Activated naive CD8-positive, alpha-beta T cell treated with anti-CD3 and anti-CD28 coated beads, Interleukin-2, amount 50 U/mL, for 16 hours (primary cell): Measurements from ENCODE around the gene CD96.

Experiments
- DNase-seq: peaks from one replicate; pipeline ENCODE4 v3.0.0-alpha.2; 2020; ENCODE audit warnings: low read depth, low spot score

The CD96 gene

DNA sequence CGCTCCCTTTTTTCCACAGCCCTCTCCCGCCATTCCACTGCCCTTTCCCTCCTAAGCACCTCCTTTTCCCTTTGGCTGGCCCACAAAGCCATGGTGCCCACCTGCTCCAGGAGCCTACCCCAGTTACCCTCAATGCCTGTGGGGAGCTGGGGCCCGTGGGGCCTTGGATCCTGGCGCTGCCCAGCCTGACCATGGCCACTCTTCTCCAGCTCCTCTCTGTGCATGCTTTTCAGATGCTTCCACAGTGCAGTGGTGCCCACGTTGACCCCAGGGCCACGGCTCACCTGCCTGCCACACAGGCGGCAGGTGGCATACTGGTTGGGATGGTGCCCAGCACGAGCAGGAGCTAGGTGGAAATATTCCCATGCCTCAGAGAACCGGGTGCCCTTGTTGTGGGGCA is 51.7 kb downstream of the CD96 start:
- DNase-seq, result no peak

DNA sequence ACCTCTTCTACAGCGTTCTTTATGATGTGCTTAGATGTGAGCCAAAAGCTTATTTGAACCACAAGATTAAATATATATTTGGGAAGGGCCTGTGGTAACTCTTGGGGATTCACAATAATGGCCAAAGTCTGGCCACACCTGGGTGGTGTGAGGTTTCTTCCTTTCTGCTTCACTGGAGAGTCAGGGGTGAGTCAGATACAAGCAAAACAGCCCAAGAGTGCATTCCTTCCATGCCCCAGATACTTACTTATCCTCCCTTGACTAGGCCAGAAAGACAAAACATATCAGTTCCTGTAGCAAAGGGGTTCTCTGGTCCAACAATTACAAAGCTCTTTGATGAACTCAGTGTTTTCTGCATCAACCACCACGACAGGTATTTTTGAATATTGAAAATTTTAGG is 52.2 kb downstream of the CD96 start:
- DNase-seq, result no peak

DNA sequence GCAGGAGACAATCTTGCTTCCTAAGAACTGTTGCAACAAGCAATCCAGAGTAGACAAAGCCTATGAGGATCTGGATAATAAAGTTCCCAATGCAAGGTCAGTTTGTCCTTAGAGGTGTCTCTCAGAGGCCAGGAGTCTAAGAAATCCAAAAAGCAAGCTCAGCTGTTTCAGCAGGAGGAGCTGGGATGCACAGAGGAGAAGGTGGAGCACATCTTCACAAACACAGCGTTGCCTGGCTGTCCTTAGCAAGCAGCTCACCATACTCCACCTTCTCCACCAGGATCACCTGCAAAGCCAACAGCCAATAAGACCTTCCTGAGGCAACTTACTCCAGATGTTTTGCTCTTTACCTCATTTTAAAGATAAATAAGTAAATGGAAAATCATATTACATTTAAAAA is 52.8 kb downstream of the CD96 start:
- DNase-seq, result no peak

DNA sequence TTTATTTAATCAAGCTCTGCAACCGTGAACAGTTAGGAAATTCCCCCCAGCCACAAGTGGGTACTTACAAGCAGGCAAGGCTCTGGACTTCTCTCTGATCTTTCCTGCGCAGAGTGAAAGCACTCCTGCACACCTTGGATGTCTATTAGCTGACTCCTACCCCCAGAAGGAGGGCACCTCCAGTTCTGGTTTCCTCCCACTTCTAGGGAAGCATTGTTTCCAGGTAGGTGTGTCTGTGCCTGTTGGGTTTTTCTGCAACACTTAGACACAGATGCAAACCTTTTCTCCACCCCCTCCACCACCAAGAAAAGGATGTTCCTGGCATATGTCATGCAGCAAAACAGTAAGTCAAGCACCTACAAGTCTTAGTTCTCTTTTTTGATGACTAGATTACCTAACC is 53.2 kb downstream of the CD96 start, which contains the start of gene ZBED2:
Gene ZBED2, minus strand, starts transcription at position 115 of the 400 bp plus-strand sequence. CDS start 1,145 bp downstream, outside the sequence.
- no peak for DNase-seq

DNA sequence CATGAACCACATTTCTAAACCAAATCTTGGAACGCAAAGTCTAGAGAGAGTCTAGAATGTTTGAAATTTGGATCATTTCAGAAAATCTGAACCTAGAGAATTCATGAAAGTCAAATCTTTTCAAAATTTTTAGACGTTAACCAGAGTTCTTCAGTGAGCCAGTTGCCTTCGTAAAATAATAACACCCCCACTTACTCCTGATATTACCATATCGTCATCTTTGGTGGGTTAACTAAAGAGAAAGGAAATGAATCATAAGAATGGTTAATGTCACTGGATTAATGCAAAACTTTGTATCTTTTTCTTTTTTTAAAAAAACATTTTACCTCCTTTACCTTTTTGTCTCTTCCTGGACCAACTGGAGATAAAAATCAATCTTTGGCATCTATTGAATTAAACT is 54.3 kb downstream of the CD96 start:
- DNase-seq, result no peak

DNA sequence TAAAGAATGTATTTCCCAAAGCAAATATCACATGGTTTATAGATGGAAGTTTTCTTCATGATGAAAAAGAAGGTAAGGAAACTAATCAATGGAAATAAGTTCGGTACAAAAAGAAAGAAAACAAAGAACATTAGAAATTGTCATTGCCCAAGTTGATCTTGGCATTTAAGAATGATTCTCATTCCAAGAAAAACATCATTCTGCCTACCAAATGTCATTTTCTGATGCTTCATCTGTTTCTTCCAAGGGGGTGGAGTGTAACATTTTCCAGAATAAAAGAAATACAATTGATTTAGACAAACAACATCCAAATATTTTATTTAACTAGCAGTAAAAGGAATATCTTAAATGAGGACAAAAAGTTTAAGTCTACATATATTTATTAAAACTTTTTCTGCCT is 56.1 kb downstream of the CD96 start:
- no peak for DNase-seq

DNA sequence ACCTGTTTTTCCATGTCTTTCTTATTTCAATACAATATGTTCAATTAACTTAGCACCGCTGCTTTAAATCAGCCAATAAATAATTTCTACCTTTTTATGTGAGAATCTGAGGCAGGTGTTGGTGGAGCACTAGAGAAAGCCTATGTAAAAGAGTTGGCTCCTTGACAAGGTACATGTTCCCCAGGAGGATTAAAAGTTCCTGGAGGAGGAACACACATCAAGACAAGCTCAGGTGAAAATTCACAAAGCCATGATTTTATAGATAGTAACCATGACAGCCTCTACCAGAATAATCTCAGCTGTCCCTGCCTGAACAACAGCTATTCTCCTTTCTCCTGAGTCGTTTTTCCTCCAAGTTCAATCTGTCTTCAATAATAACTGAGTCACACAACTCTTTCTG is 56.6 kb downstream of the CD96 start:
- DNase-seq, result no peak

DNA sequence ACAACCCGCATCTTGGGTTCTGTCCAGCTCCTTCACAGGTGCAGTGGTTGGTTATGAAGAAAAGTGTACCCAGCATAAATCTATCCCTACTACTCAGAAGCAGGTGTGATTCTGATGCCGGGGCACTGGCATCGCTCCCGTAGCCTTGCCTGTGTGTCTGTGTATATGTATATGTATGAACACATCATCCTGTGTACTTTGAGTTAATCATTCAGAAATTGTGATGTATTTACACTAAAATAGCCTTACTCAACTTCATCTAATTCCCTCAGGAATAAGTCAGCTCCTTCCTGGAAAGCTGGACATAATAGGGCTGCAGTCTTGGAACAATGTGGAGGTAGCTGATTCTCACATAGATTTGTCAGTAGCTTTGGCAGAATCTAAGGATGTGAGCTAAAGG is 59.8 kb downstream of the CD96 start:
- no peak for DNase-seq

DNA sequence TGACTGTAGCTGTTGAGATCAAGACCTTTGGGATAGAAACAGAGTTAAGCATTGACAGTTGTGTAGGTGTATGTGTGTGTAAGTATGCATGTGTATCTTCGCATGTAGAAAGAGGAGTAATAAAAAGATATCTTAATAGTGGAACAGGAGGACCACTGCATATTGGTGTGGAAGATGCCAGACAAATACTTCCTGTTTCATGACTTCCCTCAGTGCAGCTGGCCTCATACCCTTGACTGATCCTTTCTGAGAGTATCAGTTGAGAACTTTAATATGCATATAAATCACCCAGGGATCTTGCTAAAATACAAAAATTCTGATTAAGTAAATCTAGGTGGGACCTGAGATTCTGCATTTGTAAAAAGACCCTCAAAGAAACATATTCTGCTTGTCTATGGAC is 61.7 kb downstream of the CD96 start:
- no peak for DNase-seq

DNA sequence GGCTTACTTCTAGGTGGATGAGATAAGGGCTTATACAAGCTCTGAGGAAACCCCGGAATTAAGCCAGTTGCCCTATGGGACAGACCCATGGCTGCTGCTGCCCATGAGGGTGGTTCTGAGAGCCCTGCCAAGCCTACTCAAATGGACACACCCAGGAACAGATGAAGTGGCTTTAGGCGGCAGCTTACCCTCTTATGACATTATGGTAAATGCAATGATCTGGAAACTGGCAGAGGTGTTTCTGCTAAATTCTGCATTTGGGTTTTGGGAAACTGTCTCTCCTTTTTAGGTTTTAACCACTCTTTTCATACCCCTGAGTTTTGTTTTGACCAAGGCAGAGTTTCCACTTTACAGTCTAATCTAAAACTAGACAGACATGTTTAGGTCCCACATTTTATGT is 62.1 kb downstream of the CD96 start:
- DNase-seq, result no peak

DNA sequence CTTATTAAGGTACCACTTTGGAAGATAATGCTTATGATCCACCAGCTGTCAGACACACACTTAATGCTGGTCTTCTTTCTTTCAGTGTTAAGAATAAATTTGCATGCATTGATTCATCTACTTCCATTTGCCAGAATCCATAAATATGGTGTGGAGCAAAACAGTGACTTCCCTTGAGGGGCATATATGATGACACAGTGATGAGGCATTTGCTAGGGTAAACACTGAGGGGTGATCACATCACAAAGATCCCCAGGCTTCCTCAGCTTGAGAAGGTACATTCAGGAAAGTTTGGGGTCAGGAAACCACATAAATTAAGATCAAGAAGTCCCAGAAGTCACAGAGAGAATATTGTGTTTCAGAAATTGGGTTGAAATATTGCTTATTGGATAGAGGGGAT is 63.0 kb downstream of the CD96 start:
- DNase-seq, result no peak

DNA sequence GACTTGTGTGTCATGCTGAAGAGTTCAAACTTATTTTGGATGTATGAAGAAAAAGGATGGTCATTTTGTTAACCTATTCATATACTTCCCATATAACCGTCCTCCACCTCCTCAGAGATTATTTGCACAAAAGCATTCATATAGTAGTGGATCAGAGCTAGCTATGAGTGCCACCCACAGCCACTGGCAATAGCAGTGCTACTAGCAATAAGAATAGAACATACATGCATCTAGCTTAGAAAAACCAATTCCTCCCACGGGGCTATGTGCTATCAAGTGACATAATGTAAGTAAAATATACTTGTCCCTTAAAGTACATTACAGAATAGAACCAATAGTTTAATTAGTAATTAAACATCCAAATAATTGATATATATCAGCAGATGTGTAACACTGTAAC is 63.5 kb downstream of the CD96 start:
- DNase-seq, result no peak

DNA sequence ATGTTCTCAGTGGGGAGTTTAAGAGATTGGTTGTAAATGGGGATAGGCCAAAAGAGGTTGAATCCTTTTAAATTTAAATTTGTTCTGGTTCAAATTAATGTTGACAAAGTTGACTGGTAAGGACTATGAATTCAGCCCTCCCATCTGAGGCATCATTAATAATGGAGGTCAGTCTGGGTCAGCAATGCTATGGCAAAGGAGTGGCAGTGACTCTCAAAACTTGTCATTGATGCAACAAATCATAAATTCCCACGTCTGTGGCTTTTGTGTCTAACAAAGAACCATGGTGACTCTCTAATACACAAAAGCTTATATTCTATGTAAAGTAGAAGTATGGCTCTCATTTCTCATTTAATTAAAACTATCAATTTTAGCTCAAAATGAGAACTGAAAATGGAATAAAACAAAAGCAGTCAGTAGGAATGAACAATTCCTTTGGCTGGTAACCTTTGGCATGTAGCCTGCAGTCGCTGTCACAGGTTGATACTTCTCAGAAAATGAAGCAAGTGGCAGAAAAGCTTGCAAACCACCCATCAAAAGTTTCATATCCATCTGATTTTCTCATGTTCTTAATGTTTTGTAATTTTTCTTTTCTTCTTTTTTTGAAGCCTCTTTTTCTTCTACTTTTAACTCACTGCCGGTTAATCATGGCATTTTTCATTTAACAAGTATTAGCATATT is 65.4 kb downstream of the CD96 start:
- no peak for DNase-seq

DNA sequence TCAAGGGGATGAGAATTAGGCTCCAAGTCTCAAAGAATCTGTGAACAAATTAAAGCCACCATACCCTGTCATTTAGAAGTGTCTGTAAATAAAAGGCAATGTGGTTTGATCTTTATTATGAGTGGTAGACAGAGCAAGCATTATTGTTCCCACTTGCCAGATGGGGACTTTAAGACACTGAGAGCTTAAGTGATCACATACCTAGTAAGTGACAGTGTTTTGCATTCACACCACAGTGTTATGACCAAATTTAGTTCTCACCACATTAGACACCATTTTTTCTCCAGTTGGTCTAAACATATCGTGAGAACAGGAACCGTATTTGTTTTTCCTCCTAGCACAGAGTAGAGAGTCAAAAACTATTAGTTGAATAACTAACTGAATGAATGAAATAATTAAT is 66.4 kb downstream of the CD96 start:
- DNase-seq, result no peak

DNA sequence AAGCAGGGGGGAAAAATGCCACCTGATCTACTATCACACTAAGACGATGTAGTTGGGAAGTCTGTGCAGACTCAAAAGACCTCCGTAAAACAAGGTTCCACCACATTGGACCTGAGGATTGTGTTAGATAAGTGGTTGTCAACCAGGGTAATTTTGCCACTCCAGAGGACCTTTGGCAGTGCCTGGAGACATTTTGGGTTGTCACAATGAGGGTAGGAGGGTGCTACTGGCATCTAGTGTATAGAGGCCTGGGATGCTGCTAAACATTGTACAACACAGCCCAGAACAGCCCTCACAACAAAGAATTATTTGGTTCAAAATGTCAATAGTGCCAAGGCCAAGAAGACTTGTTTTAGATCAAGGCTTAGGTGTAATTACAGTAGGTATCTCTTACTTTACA is 67.7 kb downstream of the CD96 start:
- DNase-seq, result no peak

DNA sequence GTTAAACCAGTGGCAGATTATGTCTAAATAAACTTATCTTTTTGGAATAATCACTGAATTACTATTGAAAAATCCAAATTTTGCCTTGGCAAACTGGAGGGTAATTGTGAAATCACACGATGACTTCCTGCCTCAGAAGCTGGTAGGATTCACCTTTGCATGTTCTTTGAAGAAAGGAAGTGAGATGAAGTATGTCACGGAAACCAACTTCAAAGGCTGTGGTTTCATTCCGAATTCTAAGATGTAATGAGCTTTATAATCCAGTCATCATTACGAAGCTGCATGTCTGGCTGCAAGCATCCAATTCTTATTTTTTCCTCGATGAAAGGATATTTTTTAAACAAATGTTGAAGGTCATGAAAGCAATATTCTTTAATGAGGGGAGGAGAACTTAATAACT is 68.2 kb downstream of the CD96 start:
- DNase-seq, result peak; percentile 22

DNA sequence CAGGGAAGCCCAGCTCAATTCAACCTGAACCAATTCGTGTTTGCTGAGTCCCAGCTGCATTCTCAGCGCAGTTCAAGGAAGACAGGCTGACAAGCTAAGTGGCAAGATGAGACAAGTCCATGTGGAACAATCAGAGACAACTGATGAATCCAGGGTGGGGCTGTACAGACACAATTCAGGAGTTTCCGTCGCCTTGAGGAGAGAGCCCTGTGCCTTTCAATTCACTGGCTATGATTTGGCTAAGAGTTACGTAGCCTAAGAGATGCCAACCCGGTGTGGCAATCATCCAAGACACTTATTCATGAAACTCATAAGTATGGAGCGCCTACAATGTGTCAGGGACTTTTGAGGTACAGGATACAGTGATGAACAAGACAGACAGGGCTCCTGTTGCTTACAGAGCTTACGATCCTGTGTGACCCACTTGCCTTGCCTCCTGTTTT is 68.6 kb downstream of the CD96 start:
- no peak for DNase-seq

DNA sequence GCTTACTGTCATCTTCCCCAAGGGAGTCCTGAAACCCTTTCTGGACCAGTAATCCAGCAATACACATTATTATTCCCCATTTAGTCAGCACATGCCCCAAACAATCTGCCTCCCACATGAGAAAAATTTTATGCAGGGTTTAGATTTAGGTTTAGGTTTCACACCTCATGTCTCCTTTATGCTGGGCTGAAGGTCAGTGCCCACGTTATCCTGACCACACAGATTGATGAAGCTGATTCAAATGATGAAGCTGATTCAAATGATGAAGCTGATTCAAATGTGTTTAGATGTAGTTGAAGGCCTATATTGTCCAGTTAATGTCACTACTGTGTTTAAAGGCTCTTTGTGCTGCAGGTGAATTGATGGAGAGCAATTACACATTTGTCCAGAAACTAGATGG is 71.3 kb downstream of the CD96 start:
- no peak for DNase-seq

DNA sequence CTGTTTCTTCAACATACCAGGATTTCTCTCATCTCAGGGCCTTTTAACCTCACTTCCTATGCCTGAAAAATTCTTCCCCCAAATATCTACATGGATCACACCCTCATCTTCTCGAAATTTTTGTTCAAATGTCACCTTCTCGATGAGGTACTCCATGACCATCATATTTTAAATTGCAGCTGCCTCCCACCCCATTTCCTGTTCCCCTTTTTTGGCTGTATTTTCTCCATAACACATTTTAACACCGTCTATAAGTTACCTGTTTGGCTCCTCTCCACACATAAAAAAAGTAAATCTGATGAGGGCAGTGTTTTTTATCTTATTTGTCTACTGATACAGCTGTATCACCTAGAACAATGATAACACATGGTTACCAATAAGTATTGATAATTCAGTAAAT is 73.9 kb downstream of the CD96 start:
- DNase-seq, result no peak

DNA sequence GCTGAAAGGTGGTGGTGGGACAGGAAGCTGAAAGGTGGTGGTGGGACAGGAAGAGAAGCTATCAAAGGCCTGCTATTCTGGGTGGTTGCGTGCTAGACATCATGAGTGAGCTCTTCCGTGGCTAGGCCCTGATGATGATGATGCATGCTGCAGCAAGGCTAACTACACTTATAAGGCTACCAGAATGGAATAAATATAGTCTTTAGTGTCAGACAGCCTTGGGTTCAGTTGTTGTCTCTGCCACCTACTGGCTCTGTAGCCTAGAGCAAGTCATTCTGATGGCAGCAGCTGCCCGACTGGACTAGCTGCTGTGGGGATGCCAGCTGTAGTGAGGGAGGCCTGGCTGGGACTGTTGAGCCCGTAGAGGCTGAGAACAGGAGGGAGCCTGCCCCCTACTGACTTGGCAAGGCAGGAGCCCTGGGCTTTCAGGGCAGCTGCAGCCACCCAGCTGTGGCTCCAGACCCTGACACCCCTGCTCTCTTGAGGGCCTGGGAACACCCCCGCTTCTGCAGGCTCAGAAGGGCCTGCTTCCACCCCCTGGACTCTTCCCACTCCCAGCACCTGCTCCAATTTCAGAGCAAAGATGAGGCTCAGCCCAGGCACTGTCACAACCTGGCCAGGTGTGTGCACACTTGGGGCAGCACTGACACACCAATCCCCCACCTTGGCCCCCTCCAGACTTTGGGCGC is 74.6 kb downstream of the CD96 start:
- DNase-seq, result peak; percentile 34

DNA sequence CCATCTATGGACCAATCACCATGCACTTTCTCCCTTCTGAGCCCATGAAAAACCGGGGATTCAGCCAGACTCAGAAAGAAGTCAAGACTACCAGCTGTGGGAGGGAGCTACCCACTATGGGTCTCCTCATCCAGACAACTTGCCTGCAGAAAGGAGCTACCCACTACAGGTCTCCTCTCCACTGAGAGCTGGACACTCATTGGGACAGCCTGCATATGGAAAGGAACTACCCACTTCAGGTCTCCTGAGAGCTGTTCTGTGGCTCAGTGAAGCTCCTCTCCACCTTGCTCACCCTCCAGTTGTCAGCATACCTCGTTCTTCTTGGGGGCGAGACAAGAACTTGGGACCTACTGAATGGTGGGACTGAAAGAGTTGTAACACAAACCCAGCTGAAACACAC is 75.4 kb downstream of the CD96 start:
- no peak for DNase-seq

DNA sequence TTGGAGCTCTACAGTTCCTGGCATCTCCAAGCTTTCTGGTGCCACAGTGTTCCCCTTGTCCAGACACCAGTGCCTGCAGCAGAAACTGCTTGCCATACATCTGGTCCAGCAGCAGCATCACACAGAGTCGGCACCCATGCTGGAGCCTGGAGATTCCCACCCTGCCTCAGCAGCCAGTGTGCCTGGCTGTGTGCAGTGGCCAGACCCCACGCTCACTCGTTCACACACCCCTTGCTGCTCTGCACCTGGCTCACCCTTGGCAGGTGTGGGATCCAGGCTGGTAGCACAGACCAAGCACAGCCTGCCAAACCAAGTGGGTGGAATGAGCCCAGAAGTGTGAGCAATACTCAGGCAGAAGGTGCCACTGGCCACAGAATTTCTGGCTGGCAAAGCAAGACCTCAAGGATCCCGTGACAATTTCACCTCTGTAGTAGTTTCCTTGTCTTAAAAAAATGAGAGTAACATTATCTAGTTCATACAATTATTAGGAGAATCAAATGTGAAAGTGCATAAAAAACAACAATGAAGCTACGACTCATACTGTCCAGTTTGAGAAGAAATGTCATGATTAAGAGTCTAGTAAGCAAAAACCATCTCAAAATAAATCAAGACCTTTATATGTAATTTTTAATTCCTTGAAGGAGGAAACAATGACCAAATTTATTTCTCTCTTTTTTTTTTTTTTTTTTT is 76.1 kb downstream of the CD96 start:
- no peak for DNase-seq

DNA sequence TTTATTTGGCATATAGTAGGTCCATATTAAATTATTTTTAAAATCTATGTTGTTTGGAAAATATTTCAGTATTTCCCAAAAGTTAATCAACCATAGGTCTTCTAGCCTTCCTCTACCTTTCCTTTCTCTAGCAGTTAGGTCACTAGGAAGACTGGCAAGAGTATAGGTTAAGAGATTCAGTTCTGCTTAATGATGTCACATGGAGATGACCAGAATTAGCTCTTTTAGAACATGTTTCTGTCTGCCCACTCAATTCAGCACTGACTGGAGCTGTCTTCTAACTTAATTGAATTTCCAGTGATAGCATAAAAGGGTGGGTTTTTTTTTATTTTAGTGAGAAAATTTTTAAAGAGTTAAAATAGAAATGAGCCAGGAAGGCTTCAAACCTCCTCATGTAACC is 76.9 kb downstream of the CD96 start:
- DNase-seq, result no peak
